Naive B cell (primary cell): ENCODE results near the gene KRTAP10-1. TPM values are rescaled to one million over a fixed set of nuclear protein-coding genes. Genes with fewer than 3 reads are reported as not detected.

ENCODE experiments used
- ATAC-seq, 2 donors: fragments of 150-1000 bp; cut with Tn5 transposase; 2 replicates each; pipeline ENCODE4 v1.10.0; 2021; ENCODE audit warnings: low read depth in 2 of 2, mild to moderate bottlenecking in 2 of 2, moderate library complexity in 2 of 2
- DNase-seq: peaks from one replicate; pipeline ENCODE4 v3.0.0; 2022
- H3K27ac Mint-ChIP-seq, 6 donors: one replicate each; pipeline ENCODE4 v1.8.0; 2020 to 2022; ENCODE audit warnings: mild to moderate bottlenecking in 6 of 6, mixed read lengths in 6 of 6, moderate library complexity in 5 of 6, inconsistent platforms in 2 of 6
- H3K27me3 Mint-ChIP-seq, 3 donors: one replicate each; pipeline ENCODE4 v1.8.0; 2021 to 2022; ENCODE audit warnings: mixed read lengths in 3 of 3, mild to moderate bottlenecking in 1 of 3
- H3K36me3 Mint-ChIP-seq, 2 donors: one replicate each; pipeline ENCODE4 v1.8.0; 2020 to 2022; ENCODE audit warnings: mixed read lengths in 2 of 2, inconsistent platforms in 1 of 2, mild to moderate bottlenecking in 1 of 2
- H3K4me1 Mint-ChIP-seq, 3 donors: one replicate each; pipeline ENCODE4 v1.8.0; 2020 to 2022; ENCODE audit warnings: mixed read lengths in 3 of 3, inconsistent platforms in 1 of 3, mild to moderate bottlenecking in 1 of 3, moderate library complexity in 1 of 3
- H3K4me3 Mint-ChIP-seq, 8 donors: one replicate each; pipeline ENCODE4 v1.8.0; 2020 to 2022; ENCODE audit warnings: mild to moderate bottlenecking in 8 of 8, mixed read lengths in 8 of 8, moderate library complexity in 8 of 8, inconsistent platforms in 2 of 8
- H3K9me3 Mint-ChIP-seq, 7 donors: one replicate each; pipeline ENCODE4 v1.8.0; 2020 to 2022; ENCODE audit warnings: mixed read lengths in 7 of 7, mild to moderate bottlenecking in 5 of 7, inconsistent platforms in 2 of 7, moderate library complexity in 1 of 7
- polyA plus RNA-seq, 6 donors: library from polyadenylated mRNA; unstranded; fragments of 300-500 nt; fragmentation: Illumina TruSeq; gene quantifications; one replicate each; pipeline ENCODE4 v1.2.3, GENCODE V29; 2021; ENCODE audit warnings: low read depth in 6 of 6

KRTAP10-1 gene
- polyA plus RNA-seq, 6 donors from 2014 or later: not detected

GRCh38 chr21:44526096-44526997, 13.6 kb downstream of the KRTAP10-1 start:
- no peak overlapping the region for H3K27ac Mint-ChIP-seq
- no peak for DNase-seq
- peaks cover 5 to 22% (median 10%) of the 10 kb centered on the region in 3 donors for H3K27me3 Mint-ChIP-seq
- no peak for ATAC-seq
- H3K4me3 Mint-ChIP-seq: no peak overlapping the region
- H3K4me1 Mint-ChIP-seq: no peaks in the 10 kb centered on the region
- H3K9me3 Mint-ChIP-seq: peaks cover 0 to 3% (median 0%) of the 10 kb centered on the region in 7 donors
- H3K36me3 Mint-ChIP-seq: no peaks in the 10 kb centered on the region

GRCh38 chr21:44525391-44526095, 14.5 kb downstream of the KRTAP10-1 start:
- H3K9me3 Mint-ChIP-seq: peaks cover 0 to 3% (median 0%) of the 10 kb centered on the region in 7 donors
- DNase-seq: no peak
- no peaks in the 10 kb centered on the region for H3K36me3 Mint-ChIP-seq
- H3K27ac Mint-ChIP-seq: no peak overlapping the region
- peak overlapping the region in 1 of 8 donors; percentile 42 for H3K4me3 Mint-ChIP-seq
- no peak for ATAC-seq
- H3K27me3 Mint-ChIP-seq: peaks cover 5 to 15% (median 8%) of the 10 kb centered on the region in 3 donors
- no peaks in the 10 kb centered on the region for H3K4me1 Mint-ChIP-seq

- Mint-ChIP-seq H3K27ac (no peak overlapping the region), H3K4me3 (no peak overlapping the region), H3K36me3 (no peaks in the 10 kb centered on the region), H3K9me3 (no peaks in the 10 kb centered on the region), H3K27me3 (peaks cover 0 to 16% (median 0%) of the 10 kb centered on the region in 3 donors), H3K4me1 (no peaks in the 10 kb centered on the region)
- DNase-seq (no peak), ATAC-seq (no peak)
Measured at GRCh38 chr21:44524414-44525371, 15.3 kb downstream of the KRTAP10-1 start.

GRCh38 chr21:44523567-44524413, 16.2 kb downstream of the KRTAP10-1 start:
- Mint-ChIP-seq H3K27ac (no peak overlapping the region), H3K4me1 (no peaks in the 10 kb centered on the region), H3K36me3 (no peaks in the 10 kb centered on the region), H3K4me3 (no peak overlapping the region), H3K27me3 (peaks cover 0 to 10% (median 0%) of the 10 kb centered on the region in 3 donors), H3K9me3 (no peaks in the 10 kb centered on the region)
- DNase-seq (no peak), ATAC-seq (no peak)

GRCh38 chr21:44522753-44523204, 17.2 kb downstream of the KRTAP10-1 start:
- Mint-ChIP-seq H3K4me1 (no peaks in the 10 kb centered on the region), H3K36me3 (no peaks in the 10 kb centered on the region), H3K4me3 (no peak overlapping the region), H3K27me3 (peaks cover 0 to 10% (median 0%) of the 10 kb centered on the region in 3 donors), H3K9me3 (peaks cover 0 to 3% (median 0%) of the 10 kb centered on the region in 7 donors), H3K27ac (no peak overlapping the region)
- ATAC-seq (no peak), DNase-seq (no peak)

GRCh38 chr21:44521928-44522752, 17.9 kb downstream of the KRTAP10-1 start:
- DNase-seq: no peak
- H3K9me3 Mint-ChIP-seq: peaks cover 0 to 4% (median 0%) of the 10 kb centered on the region in 7 donors

GRCh38 chr21:44521301-44521927, 18.6 kb downstream of the KRTAP10-1 start:
- ATAC-seq (no peak), DNase-seq (no peak)
- H3K4me3 Mint-ChIP-seq: no peak overlapping the region
- H3K27me3 Mint-ChIP-seq: peaks cover 0 to 10% (median 0%) of the 10 kb centered on the region in 3 donors
- H3K9me3 Mint-ChIP-seq: peaks cover 0 to 4% (median 0%) of the 10 kb centered on the region in 7 donors
- H3K27ac Mint-ChIP-seq: no peak overlapping the region
- no peaks in the 10 kb centered on the region for H3K36me3 Mint-ChIP-seq
- no peaks in the 10 kb centered on the region for H3K4me1 Mint-ChIP-seq

More at GRCh38 chr21:44521928-44522752, 17.9 kb downstream of the KRTAP10-1 start:
- Mint-ChIP-seq H3K36me3 (no peaks in the 10 kb centered on the region), H3K27me3 (peaks cover 0 to 10% (median 0%) of the 10 kb centered on the region in 3 donors), H3K27ac (no peak overlapping the region), H3K4me1 (no peaks in the 10 kb centered on the region), H3K4me3 (no peak overlapping the region)
- no peak for ATAC-seq

GRCh38 chr21:44520326-44521300, 19.4 kb downstream of the KRTAP10-1 start:
- Mint-ChIP-seq H3K36me3 (no peaks in the 10 kb centered on the region), H3K9me3 (peaks cover 0 to 4% (median 0%) of the 10 kb centered on the region in 7 donors), H3K4me3 (no peak overlapping the region), H3K27ac (no peak overlapping the region), H3K27me3 (peaks cover 0 to 10% (median 0%) of the 10 kb centered on the region in 3 donors), H3K4me1 (no peaks in the 10 kb centered on the region)
- ATAC-seq: no peak
- no peak for DNase-seq

- H3K9me3 Mint-ChIP-seq: peaks cover 0 to 4% (median 0%) of the 10 kb centered on the region in 7 donors
- peaks cover 0 to 10% (median 0%) of the 10 kb centered on the region in 3 donors for H3K27me3 Mint-ChIP-seq
- no peaks in the 10 kb centered on the region for H3K36me3 Mint-ChIP-seq
- ATAC-seq: no peak
- H3K4me3 Mint-ChIP-seq: no peak overlapping the region
- H3K4me1 Mint-ChIP-seq: no peaks in the 10 kb centered on the region
- DNase-seq: no peak
- peak overlapping the region in 1 of 6 donors; percentile 24 for H3K27ac Mint-ChIP-seq
Measured at GRCh38 chr21:44519346-44520325, 20.4 kb downstream of the KRTAP10-1 start.
